ENCODE data around the gene PXK. TPM values are rescaled to one million over a fixed set of nuclear protein-coding genes. Genes with fewer than 3 reads are reported as not detected.

Gene PXK
- total RNA-seq, 2 experiments from 2014 or later, result 22.2 to 24.0 TPM

DNA sequence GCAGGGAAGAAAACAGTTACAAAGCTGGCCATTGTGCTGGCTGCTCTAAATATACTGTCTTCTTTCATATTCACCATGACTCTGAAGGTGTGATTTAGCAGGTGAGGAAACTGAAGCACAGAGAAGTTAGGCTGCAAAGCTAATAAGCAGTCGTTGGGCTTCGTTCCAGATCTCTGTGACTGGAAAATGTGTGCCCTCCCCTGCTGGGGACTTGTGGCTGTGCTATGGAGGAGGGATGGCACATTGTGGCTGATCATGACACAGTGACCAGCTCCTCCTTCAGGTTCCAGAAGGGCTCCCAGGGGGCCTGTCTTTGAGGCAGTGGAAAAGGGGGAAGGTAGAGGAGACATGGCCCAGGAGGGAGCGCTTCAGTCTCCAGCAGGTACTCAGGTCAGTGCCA, 19.2 kb downstream of the PXK start:
- Mint-ChIP-seq H3K4me3 (no peak overlapping the region), H3K4me1 (peaks cover 41% of the 10 kb centered on the region)
- DNase-seq, result no peak

GRCh38 chr3:58352626-58353025, 19.9 kb downstream of the PXK start:
- H3K4me1 Mint-ChIP-seq, result peaks cover 47% of the 10 kb centered on the region
- no peaks in the 10 kb centered on the region for H3K9me3 Mint-ChIP-seq
- H3K27ac Mint-ChIP-seq, result no peak overlapping the region

More for the DNA sequence above, 19.2 kb downstream of the PXK start:
- Mint-ChIP-seq H3K27ac (no peak overlapping the region), H3K36me3 (peaks cover 6% of the 10 kb centered on the region), H3K27me3 (no peaks in the 10 kb centered on the region), H3K9me3 (no peaks in the 10 kb centered on the region)

DNA sequence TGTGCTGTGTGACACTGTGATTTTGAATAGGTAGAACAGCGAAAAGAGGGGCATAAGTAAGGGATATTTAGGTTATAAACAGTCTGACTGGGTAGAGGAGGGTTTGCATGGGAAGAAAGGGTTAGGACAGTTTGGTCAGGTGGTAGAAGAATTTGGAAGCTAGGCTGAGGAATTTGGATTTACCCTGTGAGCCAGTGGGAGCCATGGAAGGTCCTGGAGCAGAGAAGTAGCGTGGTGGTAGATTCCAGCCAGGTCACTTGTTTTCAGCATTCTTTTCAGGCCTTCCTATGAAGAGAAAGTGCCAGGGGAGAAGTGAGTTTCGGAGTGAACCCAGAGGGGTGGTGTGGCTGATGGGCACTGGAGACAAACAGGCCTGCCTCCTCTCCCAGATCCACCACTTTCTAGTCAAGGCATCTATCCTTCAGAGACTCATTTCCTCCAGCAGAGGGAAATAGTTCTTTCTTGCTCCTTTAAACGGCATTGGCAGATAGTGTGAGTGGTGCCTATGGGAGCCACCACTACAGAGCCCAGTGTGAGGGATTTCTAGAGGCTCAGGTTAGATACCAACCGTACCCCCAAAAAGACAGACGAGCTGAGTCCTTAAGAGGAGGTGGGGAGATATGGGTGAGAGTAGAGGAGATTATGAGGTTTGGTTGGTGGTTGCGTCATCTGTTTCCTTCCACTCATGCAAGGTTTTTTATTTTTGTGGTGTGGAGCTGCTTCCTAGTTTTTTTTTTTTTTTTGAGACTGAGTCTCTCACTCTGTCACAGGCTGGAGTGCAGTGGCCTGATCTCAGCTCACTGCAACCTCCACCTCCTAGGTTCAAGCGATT, 21.2 kb downstream of the PXK start:
- H3K36me3 Mint-ChIP-seq, result peaks cover 6% of the 10 kb centered on the region
- H3K9me3 Mint-ChIP-seq, result no peaks in the 10 kb centered on the region
- H3K4me1 Mint-ChIP-seq, result peaks cover 54% of the 10 kb centered on the region
- peak; percentile 22 for DNase-seq
- H3K27me3 Mint-ChIP-seq, result no peaks in the 10 kb centered on the region
- peak overlapping the region; percentile 88 for H3K27ac Mint-ChIP-seq
- H3K4me3 Mint-ChIP-seq, result peak overlapping the region; percentile 62

More at GRCh38 chr3:58352626-58353025, 19.9 kb downstream of the PXK start:
- no peak for DNase-seq
- no peaks in the 10 kb centered on the region for H3K27me3 Mint-ChIP-seq
- H3K4me3 Mint-ChIP-seq, result no peak overlapping the region
- peaks cover 6% of the 10 kb centered on the region for H3K36me3 Mint-ChIP-seq

GRCh38 chr3:58355179-58355578, 22.5 kb downstream of the PXK start:
- Mint-ChIP-seq H3K27me3 (no peaks in the 10 kb centered on the region), H3K4me3 (no peak overlapping the region), H3K36me3 (peaks cover 3% of the 10 kb centered on the region), H3K27ac (peak overlapping the region; percentile 22), H3K4me1 (peaks cover 46% of the 10 kb centered on the region), H3K9me3 (no peaks in the 10 kb centered on the region)
- no peak for DNase-seq

- Mint-ChIP-seq H3K36me3 (peaks cover 3% of the 10 kb centered on the region), H3K9me3 (no peaks in the 10 kb centered on the region), H3K27me3 (no peaks in the 10 kb centered on the region), H3K27ac (no peak overlapping the region), H3K4me1 (peaks cover 41% of the 10 kb centered on the region), H3K4me3 (no peak overlapping the region)
- no peak for DNase-seq
Measured at GRCh38 chr3:58356054-58356453, 23.4 kb downstream of the PXK start.

GRCh38 chr3:58357402-58357801, 24.7 kb downstream of the PXK start:
- H3K36me3 Mint-ChIP-seq, result peaks cover 3% of the 10 kb centered on the region
- H3K9me3 Mint-ChIP-seq, result no peaks in the 10 kb centered on the region
- no peaks in the 10 kb centered on the region for H3K27me3 Mint-ChIP-seq
- peak; percentile 6 for DNase-seq
- no peak overlapping the region for H3K4me3 Mint-ChIP-seq
- peak overlapping the region; percentile 74 for H3K27ac Mint-ChIP-seq
- H3K4me1 Mint-ChIP-seq, result peaks cover 35% of the 10 kb centered on the region

DNA sequence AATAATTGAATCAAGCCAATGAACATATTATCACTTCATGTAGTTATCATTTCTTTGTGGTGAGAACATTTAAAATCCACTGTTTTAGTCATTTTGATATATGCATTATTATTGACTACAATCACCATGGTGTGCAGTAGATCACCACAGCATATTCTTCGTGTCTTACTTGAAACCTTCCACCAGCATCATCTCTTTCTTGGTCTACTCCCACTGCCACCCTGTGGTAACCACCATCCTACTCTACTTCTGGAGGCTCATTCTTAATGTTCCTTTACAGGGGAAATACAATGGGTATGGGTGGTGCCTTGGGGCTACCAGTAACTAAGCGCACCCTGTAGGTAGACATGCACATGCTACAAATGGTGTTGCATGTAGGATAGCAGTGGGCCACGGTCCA, 25.4 kb downstream of the PXK start:
- Mint-ChIP-seq H3K27me3 (no peaks in the 10 kb centered on the region), H3K27ac (no peak overlapping the region), H3K36me3 (no peaks in the 10 kb centered on the region), H3K4me1 (peaks cover 33% of the 10 kb centered on the region), H3K9me3 (no peaks in the 10 kb centered on the region), H3K4me3 (no peak overlapping the region)
- peak; percentile 17 for DNase-seq

GRCh38 chr3:58358808-58359207, 26.1 kb downstream of the PXK start:
- no peak for DNase-seq
- Mint-ChIP-seq H3K4me1 (peaks cover 30% of the 10 kb centered on the region), H3K9me3 (no peaks in the 10 kb centered on the region), H3K27ac (no peak overlapping the region), H3K4me3 (no peak overlapping the region), H3K36me3 (peaks cover 2% of the 10 kb centered on the region), H3K27me3 (no peaks in the 10 kb centered on the region)

- H3K36me3 Mint-ChIP-seq, result peaks cover 2% of the 10 kb centered on the region
- DNase-seq, result no peak
- H3K9me3 Mint-ChIP-seq, result no peaks in the 10 kb centered on the region
- no peaks in the 10 kb centered on the region for H3K27me3 Mint-ChIP-seq
- H3K4me3 Mint-ChIP-seq, result no peak overlapping the region
- no peak overlapping the region for H3K27ac Mint-ChIP-seq
- H3K4me1 Mint-ChIP-seq, result peaks cover 25% of the 10 kb centered on the region
Measured at GRCh38 chr3:58359621-58360020, 26.9 kb downstream of the PXK start.

DNA sequence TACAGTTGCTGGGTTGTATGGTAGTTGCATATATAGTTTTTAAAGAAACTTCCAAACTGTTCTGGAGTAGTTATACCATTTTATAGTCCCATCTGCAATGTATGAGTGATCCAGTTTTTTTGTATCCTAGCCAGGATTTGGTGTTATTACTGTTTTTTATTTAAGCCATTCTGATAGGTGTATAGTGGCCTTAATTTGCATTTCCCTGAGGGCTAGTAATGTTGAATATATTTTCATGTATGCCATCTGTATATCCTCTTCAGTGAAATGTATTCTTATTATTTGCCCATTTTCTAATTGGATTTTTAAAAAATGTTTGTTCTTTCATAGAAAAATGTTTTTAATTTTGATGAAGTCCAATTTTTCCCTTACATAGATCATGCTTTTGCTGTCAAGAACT, 29.2 kb downstream of the PXK start:
- Mint-ChIP-seq H3K9me3 (peaks cover 3% of the 10 kb centered on the region), H3K27me3 (no peaks in the 10 kb centered on the region), H3K4me1 (peaks cover 41% of the 10 kb centered on the region), H3K36me3 (peaks cover 7% of the 10 kb centered on the region), H3K4me3 (no peak overlapping the region), H3K27ac (no peak overlapping the region)
- no peak for DNase-seq

DNA sequence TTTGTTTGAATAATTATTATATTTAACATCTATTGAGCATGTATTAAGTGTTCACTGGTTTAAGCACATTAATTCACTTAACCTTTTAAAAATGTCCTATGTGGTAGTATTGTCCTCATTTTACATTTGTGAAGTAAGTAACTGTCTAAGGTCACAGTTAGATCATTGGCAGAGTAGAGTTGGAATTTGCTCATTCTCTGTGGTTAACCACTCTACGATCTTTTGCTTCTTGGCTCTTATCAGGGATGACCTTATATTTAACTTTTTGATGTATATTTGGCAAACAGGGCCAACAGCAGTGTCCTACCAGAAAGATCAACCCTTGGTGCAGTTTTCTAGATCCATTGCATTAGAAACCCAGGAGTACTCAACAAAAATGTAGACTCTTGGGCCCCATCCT, 34.0 kb downstream of the PXK start:
- Mint-ChIP-seq H3K9me3 (peaks cover 3% of the 10 kb centered on the region), H3K36me3 (peaks cover 12% of the 10 kb centered on the region), H3K4me3 (no peak overlapping the region), H3K27me3 (no peaks in the 10 kb centered on the region), H3K27ac (no peak overlapping the region), H3K4me1 (peaks cover 29% of the 10 kb centered on the region)
- no peak for DNase-seq

GRCh38 chr3:58369038-58369437, 36.3 kb downstream of the PXK start:
- Mint-ChIP-seq H3K27me3 (no peaks in the 10 kb centered on the region), H3K4me3 (no peak overlapping the region), H3K4me1 (peaks cover 22% of the 10 kb centered on the region), H3K9me3 (peaks cover 3% of the 10 kb centered on the region), H3K27ac (no peak overlapping the region), H3K36me3 (peaks cover 9% of the 10 kb centered on the region)
- DNase-seq, result no peak

GRCh38 chr3:58369876-58370275, 37.2 kb downstream of the PXK start:
- Mint-ChIP-seq H3K27ac (no peak overlapping the region), H3K36me3 (peaks cover 9% of the 10 kb centered on the region), H3K27me3 (no peaks in the 10 kb centered on the region), H3K4me3 (no peak overlapping the region), H3K9me3 (peaks cover 1% of the 10 kb centered on the region), H3K4me1 (peaks cover 20% of the 10 kb centered on the region)
- DNase-seq, result no peak

GRCh38 chr3:58370407-58370806, 37.7 kb downstream of the PXK start:
- peaks cover 9% of the 10 kb centered on the region for H3K36me3 Mint-ChIP-seq
- H3K4me1 Mint-ChIP-seq, result peaks cover 15% of the 10 kb centered on the region
- H3K27me3 Mint-ChIP-seq, result no peaks in the 10 kb centered on the region
- no peaks in the 10 kb centered on the region for H3K9me3 Mint-ChIP-seq
- no peak for DNase-seq
- H3K27ac Mint-ChIP-seq, result no peak overlapping the region
- H3K4me3 Mint-ChIP-seq, result no peak overlapping the region

- Mint-ChIP-seq H3K4me3 (no peak overlapping the region), H3K27me3 (no peaks in the 10 kb centered on the region), H3K36me3 (peaks cover 4% of the 10 kb centered on the region), H3K4me1 (peaks cover 2% of the 10 kb centered on the region), H3K27ac (no peak overlapping the region), H3K9me3 (no peaks in the 10 kb centered on the region)
- DNase-seq, result no peak
Measured at GRCh38 chr3:58371754-58372153, 39.1 kb downstream of the PXK start.

- Mint-ChIP-seq H3K9me3 (no peaks in the 10 kb centered on the region), H3K4me1 (no peaks in the 10 kb centered on the region), H3K36me3 (no peaks in the 10 kb centered on the region), H3K27me3 (no peaks in the 10 kb centered on the region), H3K27ac (no peak overlapping the region), H3K4me3 (no peak overlapping the region)
- DNase-seq, result no peak
Measured at GRCh38 chr3:58375254-58375653, 42.6 kb downstream of the PXK start.

All from activated naive CD8-positive, alpha-beta T cell treated with anti-CD3 and anti-CD28 coated beads for 36 hours (primary cell).